ENCODE results near the gene MACF1. TPM values are rescaled to one million over a fixed set of nuclear protein-coding genes. Genes with fewer than 3 reads are reported as not detected.
"Not testable (repeated sequence)": the region's sequence is repeated elsewhere in the genome, so short reads cannot be mapped to it uniquely, and the experiment has no call there.

MACF1 gene
- total and polyA plus RNA-seq, 2 of the 13 experiments (the other 11 are each of a cell fraction or from before 2014, with no cell fraction given), result 36.7 to 65.4 TPM

DNA sequence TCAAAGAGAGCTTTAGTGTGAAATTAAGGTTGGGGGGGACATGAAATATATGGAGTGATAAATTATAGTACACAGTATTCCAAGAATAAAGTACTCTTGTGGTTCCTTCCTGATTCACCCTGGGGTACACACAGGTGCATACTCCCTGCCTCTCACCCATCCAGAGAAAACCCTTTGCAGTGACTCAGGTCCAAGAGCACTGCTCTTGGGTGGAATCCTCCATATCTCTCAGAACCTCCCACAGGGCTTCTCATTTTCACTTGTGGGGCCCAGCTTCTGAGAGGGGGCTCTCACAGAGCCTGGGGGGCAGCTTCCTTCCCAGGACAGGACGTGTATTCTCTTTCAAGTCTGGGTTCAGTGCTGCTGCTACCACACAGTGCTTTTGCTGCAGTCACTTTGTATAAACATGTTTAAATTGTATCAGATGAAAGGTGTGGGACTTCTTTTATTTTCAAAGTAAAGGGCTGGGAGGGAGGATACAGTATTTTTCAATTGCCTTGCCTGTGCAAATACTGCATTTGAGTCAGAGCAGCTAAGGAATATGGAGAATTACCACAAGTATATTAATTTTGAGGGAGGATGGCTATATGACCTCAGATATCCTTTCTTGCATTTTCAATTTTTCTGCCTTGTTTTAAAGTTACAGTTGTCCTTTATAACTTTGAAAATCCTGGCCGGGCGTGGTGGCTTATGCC, 262.1 kb downstream of the MACF1 start (continued):
- TF ChIP-seq, protein P1, sequence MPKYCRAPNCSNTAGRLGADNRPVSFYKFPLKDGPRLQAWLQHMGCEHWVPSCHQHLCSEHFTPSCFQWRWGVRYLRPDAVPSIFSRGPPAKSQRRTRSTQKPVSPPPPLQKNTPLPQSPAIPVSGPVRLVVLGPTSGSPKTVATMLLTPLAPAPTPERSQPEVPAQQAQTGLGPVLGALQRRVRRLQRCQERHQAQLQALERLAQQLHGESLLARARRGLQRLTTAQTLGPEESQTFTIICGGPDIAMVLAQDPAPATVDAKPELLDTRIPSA (CRISPR knock-in tag; IDR thresholded peaks at IDR 0.05; ENCODE audit: borderline replicate concordance), result no peak

DNA sequence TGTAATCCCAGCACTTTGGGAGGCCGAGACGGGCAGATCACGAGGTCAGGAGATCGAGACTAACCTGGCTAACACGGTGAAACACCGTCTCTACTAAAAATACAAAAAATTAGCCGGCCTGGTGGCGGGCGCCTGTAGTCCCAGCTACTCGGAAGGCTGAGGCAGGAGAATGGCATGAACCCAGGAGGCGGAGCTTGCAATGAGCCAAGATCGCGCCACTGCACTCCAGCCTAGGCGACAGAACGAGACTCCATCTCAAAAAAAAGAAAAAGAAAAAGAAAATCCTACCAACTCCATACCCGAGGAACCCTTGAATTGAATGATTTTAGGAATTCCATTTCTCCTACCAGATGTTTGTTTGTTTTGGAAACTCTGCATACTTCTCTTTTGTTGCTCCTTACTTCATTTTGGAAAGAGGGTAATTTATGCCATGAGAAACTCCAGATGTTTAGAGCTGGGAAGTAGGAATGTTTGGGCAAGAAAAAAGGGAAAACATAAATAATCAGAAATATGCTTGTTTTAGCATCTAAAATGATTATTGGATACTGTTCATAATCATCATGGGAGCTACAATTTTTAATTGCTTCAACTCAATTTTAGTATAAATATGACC, 262.7 kb downstream of the MACF1 start:
- CTCF ChIA-PET (ENCODE audit: low intra/inter-chr PET ratio, low total read pairs); H3K27ac ChIP-seq (ENCODE audit: extremely low read length, insufficient read depth, low read length); H3K79me2 ChIP-seq (ENCODE audit: insufficient read depth, low read length); H3K9ac ChIP-seq (ENCODE audit: insufficient read depth, low read depth, low read length); H3K4me1 ChIP-seq (ENCODE audit: insufficient read depth, low read length); BruUV-seq (replicated peaks); H3K4me3 ChIP-seq (replicated peaks in 1 of 3; ENCODE audit: insufficient read depth in 1 of 3, low read depth in 2 of 3, low read length in 3 of 3); H3K4me2 ChIP-seq (ENCODE audit: low read depth, low read length); in situ Hi-C loops (cut with HindIII; ENCODE audit: extremely low pct_ligation_motif_present, low pct_unique_long_range_greater_than_20kb); FAIRE-seq; H3K9me3 ChIP-seq (ENCODE audit: low read length); DNase-seq (ENCODE audit: low spot score); POLR2A ChIA-PET; H4K20me1 ChIP-seq (ENCODE audit: insufficient read depth, low read length); H2AFZ ChIP-seq (ENCODE audit: low read length); H3K27me3 ChIP-seq (ENCODE audit: control insufficient read depth in 1 of 2, insufficient read depth in 2 of 2, low read length in 2 of 2); ATAC-seq: not testable (repeated sequence)
- intact Hi-C loops (cut with micrococcal nuclease; ENCODE audit: unreplicated experiment), result loop anchor here (10.0 kb wide), 1 partner anchor 68 kb away; no protein-coding TSS in a partner anchor
- H3K36me3 ChIP-seq (replicated peaks in 1 of 2; ENCODE audit: control insufficient read depth in 1 of 2, insufficient read depth in 2 of 2, low read length in 2 of 2), result peaks cover 26 to 82% of the 10 kb centered on the region in 2 experiments
- 95% methylated on average over 16 of the region's 16 CpGs for WGBS (ENCODE audit: low lambda C conversion rate)

DNA sequence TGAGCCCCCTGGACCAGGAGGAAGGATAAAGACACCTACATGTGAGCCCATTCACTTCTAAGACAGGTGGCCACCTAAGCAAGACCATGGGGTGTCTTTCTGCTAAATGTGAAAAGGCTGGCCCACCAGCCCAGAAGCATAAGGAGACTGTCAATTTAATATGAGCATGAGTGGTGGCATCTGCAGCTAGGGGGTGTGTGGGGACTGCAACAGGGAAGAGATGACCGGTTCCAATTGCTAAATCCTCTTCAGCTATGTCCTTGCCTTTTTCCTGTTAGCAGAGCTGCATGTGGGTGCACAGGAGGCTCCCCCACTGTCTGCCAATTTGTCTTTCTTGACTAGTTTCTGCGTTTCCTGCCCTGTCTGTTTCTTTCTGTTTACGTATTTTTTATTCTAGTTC, 264.7 kb downstream of the MACF1 start:
- Histone ChIP-seq H3K27me3 (ENCODE audit: control insufficient read depth in 1 of 2, insufficient read depth in 2 of 2, low read length in 2 of 2) (no peaks in the 10 kb centered on the region), H3K4me3 (replicated peaks in 1 of 3; ENCODE audit: insufficient read depth in 1 of 3, low read depth in 2 of 3, low read length in 3 of 3) (no peak overlapping the region), H3K9ac (ENCODE audit: insufficient read depth, low read depth, low read length) (no peak overlapping the region), H3K9me3 (ENCODE audit: low read length) (no peaks in the 10 kb centered on the region), H2AFZ (ENCODE audit: low read length) (no peak overlapping the region), H3K4me2 (ENCODE audit: low read depth, low read length) (no peak overlapping the region), H3K79me2 (ENCODE audit: insufficient read depth, low read length) (no peaks in the 10 kb centered on the region), H3K27ac (ENCODE audit: extremely low read length, insufficient read depth, low read length) (no peak overlapping the region), H3K4me1 (ENCODE audit: insufficient read depth, low read length) (no peaks in the 10 kb centered on the region), H3K36me3 (replicated peaks in 1 of 2; ENCODE audit: control insufficient read depth in 1 of 2, insufficient read depth in 2 of 2, low read length in 2 of 2) (peaks cover 25 to 76% of the 10 kb centered on the region in 2 experiments), H4K20me1 (ENCODE audit: insufficient read depth, low read length) (no peaks in the 10 kb centered on the region)
- TF ChIP-seq, protein P2, sequence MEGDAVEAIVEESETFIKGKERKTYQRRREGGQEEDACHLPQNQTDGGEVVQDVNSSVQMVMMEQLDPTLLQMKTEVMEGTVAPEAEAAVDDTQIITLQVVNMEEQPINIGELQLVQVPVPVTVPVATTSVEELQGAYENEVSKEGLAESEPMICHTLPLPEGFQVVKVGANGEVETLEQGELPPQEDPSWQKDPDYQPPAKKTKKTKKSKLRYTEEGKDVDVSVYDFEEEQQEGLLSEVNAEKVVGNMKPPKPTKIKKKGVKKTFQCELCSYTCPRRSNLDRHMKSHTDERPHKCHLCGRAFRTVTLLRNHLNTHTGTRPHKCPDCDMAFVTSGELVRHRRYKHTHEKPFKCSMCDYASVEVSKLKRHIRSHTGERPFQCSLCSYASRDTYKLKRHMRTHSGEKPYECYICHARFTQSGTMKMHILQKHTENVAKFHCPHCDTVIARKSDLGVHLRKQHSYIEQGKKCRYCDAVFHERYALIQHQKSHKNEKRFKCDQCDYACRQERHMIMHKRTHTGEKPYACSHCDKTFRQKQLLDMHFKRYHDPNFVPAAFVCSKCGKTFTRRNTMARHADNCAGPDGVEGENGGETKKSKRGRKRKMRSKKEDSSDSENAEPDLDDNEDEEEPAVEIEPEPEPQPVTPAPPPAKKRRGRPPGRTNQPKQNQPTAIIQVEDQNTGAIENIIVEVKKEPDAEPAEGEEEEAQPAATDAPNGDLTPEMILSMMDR (CRISPR knock-in tag; IDR thresholded peaks at IDR 0.05), result peak; percentile 35
- TF ChIP-seq ZNF337 (CRISPR knock-in tag; IDR thresholded peaks at IDR 0.05; ENCODE audit: borderline replicate concordance, low read depth), result no peak
- ATAC-seq, result peak; percentile 32; the same call in 1 of the 3 replicates
- POLR2A ChIA-PET, result no interaction called here
- WGBS (ENCODE audit: low lambda C conversion rate), result 96% methylated on average over 2 of the region's 3 CpGs
- CTCF ChIA-PET (ENCODE audit: low intra/inter-chr PET ratio, low total read pairs), result interaction anchor here (1.4 kb wide), 1 partner anchor 70 kb away, joined by 7 read pairs; no protein-coding TSS in a partner anchor
- intact Hi-C loops (cut with micrococcal nuclease; ENCODE audit: unreplicated experiment), result loop anchor here (10.0 kb wide), 1 partner anchor 66 kb away; no protein-coding TSS in a partner anchor
- FAIRE-seq, result no peak
- no TSS peak for BruUV-seq (replicated peaks)
- in situ Hi-C loops (cut with HindIII; ENCODE audit: extremely low pct_ligation_motif_present, low pct_unique_long_range_greater_than_20kb), result no loop called here
- DNase-seq (ENCODE audit: low spot score), result no peak

Measured in HepG2 (cell line).